Smooth muscle cell (in vitro differentiated cells): ENCODE data around the gene MLKL. TPM values are rescaled to one million over a fixed set of nuclear protein-coding genes. Genes with fewer than 3 reads are reported as not detected.
"Not testable (repeated sequence)": the region's sequence is repeated elsewhere in the genome, so short reads cannot be mapped to it uniquely, and the experiment has no call there.

Experiments
- DNase-seq: peaks from one replicate; lab custom pipeline; 2025; ENCODE audit not compliant: unreplicated experiment; lab: John Stamatoyannopoulos, UW
- H2AFZ ChIP-seq: fragments of 200-600 bp; sonication (generic); 2 replicates; pipeline ENCODE4 v1.6.0; 2016; ENCODE audit warnings: antibody characterized with exemption, low read depth, mild to moderate bottlenecking
- H3F3A ChIP-seq: fragments of 200-600 bp; sonication (generic); 2 replicates; pipeline ENCODE4 v1.6.0; 2017; ENCODE audit warnings: antibody characterized with exemption, low read depth
- H3K27ac ChIP-seq: fragments of 200-600 bp; sonication (generic); 2 replicates; pipeline ENCODE4 v1.5.1; 2016; ENCODE audit warnings: low read depth, mild to moderate bottlenecking
- H3K27me3 ChIP-seq: fragments of 200-600 bp; sonication (generic); 2 replicates; pipeline ENCODE4 v1.6.1; 2016; ENCODE audit warnings: low read depth, mild to moderate bottlenecking
- H3K36me3 ChIP-seq: fragments of 200-600 bp; sonication (generic); 2 replicates; pipeline ENCODE4 v1.5.1; 2016; ENCODE audit warnings: low read depth
- H3K4me1 ChIP-seq: fragments of 200-600 bp; sonication (generic); 2 replicates; pipeline ENCODE4 v1.5.1; 2016; ENCODE audit warnings: low read depth
- H3K4me2 ChIP-seq: fragments of 200-600 bp; sonication (generic); 2 replicates; pipeline ENCODE4 v1.6.0; 2016; ENCODE audit warnings: mild to moderate bottlenecking
- H3K4me3 ChIP-seq: fragments of 200-600 bp; sonication (generic); 2 replicates; pipeline ENCODE4 v1.5.1; 2016; ENCODE audit warnings: mild to moderate bottlenecking
- H3K79me2 ChIP-seq: fragments of 200-600 bp; sonication (generic); 2 replicates; pipeline ENCODE4 v1.6.0; 2016; ENCODE audit warnings: low read depth, mild to moderate bottlenecking
- H3K9ac ChIP-seq: fragments of 200-600 bp; sonication (generic); 2 replicates; pipeline ENCODE4 v1.6.0; 2016; ENCODE audit warnings: low read depth
- H3K9me3 ChIP-seq: fragments of 200-600 bp; sonication (generic); replicated peaks from 2 replicates; pipeline ENCODE4 v1.5.1; 2016; ENCODE audit warnings: low read depth
- H4K20me1 ChIP-seq: fragments of 200-600 bp; sonication (generic); 2 replicates; pipeline ENCODE4 v1.6.0; 2016; ENCODE audit warnings: low read depth
- WGBS: methylation state at CpG from one replicate; pipeline ENCODE4 v1.1.7; 2016; ENCODE audit warnings: low lambda C conversion rate; 5-methylcytosine and 5-hydroxymethylcytosine counted together
- polyA plus RNA-seq: library from polyadenylated mRNA; unstranded; fragments of >200 nt; fragmentation: Nextera tagmentation; extraction: Ambion mirVana; gene quantifications from 2 replicates; pipeline ENCODE4 v1.2.1, GENCODE V29; 2016
- total RNA-seq: library from RNA; depleted of rRNA; stranded (reverse); fragments of >200 nt; gene quantifications from 2 replicates; pipeline ENCODE4 v1.2.3, GENCODE V29; 2014
- TF ChIP-seq, protein P1 (sequence below): fragments of 200-600 bp; sonication (generic); IDR thresholded peaks from 2 replicates; pipeline ENCODE4 v1.5.1; 2017; ENCODE audit warnings: borderline replicate concordance, mild to moderate bottlenecking, antibody characterized with exemption; ENCODE audit not compliant: insufficient read depth, poor library complexity, severe bottlenecking

MLKL gene
- total and polyA plus RNA-seq, 2 experiments from 2014 or later: 4.3 to 4.6 TPM

DNA sequence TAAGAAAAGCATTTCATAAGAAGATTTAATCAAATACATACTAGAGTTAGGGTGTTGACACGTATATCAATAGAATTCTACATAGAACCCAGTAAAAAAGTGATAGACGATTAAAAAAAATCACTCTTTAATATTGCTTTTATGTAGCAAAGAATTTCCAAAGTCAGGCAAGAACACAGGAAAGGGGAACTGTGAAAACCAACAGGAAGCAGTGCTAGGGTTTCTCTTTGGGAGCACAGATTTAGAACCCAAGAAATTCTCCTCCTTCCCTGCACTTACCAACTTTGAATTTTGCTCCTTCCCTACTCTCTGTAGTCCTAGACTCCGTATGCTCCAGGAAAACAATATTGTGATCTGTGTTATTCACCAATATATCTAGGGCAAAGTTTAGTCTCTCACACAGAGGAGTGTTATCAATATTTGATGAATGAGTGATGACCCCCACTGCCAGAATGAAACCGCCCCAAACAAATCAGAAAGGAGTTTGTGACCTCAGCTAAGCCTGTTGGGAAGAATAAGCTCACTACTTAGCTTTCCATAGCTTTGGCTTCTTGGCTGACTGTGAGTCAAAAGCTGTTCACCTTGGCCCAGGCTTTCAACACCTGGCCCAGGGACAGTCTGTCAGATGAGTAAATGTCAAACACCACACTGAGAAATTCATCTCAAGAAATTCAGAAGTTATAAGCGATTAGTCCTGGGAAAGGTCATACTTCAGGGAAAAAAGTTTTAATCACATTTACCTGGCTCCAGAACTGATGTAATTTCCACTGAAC is 42.6 kb downstream of the MLKL start:
- Histone ChIP-seq H3K9ac (no peak overlapping the region), H4K20me1 (peaks cover 89% of the 10 kb centered on the region), H3K79me2 (peaks cover 50% of the 10 kb centered on the region), H3F3A (peaks cover 18% of the 10 kb centered on the region), H3K36me3 (peaks cover 21% of the 10 kb centered on the region), H2AFZ (no peak overlapping the region), H3K27me3 (no peaks in the 10 kb centered on the region), H3K27ac (no peak overlapping the region), H3K4me1 (peaks cover 12% of the 10 kb centered on the region), H3K4me3 (no peak overlapping the region), H3K4me2 (no peak overlapping the region), H3K9me3 (no peaks in the 10 kb centered on the region)
- 77% methylated on average over 5 of the region's 5 CpGs for WGBS
- DNase-seq: no peak
- TF ChIP-seq, protein P1, sequence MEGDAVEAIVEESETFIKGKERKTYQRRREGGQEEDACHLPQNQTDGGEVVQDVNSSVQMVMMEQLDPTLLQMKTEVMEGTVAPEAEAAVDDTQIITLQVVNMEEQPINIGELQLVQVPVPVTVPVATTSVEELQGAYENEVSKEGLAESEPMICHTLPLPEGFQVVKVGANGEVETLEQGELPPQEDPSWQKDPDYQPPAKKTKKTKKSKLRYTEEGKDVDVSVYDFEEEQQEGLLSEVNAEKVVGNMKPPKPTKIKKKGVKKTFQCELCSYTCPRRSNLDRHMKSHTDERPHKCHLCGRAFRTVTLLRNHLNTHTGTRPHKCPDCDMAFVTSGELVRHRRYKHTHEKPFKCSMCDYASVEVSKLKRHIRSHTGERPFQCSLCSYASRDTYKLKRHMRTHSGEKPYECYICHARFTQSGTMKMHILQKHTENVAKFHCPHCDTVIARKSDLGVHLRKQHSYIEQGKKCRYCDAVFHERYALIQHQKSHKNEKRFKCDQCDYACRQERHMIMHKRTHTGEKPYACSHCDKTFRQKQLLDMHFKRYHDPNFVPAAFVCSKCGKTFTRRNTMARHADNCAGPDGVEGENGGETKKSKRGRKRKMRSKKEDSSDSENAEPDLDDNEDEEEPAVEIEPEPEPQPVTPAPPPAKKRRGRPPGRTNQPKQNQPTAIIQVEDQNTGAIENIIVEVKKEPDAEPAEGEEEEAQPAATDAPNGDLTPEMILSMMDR: no peak

DNA sequence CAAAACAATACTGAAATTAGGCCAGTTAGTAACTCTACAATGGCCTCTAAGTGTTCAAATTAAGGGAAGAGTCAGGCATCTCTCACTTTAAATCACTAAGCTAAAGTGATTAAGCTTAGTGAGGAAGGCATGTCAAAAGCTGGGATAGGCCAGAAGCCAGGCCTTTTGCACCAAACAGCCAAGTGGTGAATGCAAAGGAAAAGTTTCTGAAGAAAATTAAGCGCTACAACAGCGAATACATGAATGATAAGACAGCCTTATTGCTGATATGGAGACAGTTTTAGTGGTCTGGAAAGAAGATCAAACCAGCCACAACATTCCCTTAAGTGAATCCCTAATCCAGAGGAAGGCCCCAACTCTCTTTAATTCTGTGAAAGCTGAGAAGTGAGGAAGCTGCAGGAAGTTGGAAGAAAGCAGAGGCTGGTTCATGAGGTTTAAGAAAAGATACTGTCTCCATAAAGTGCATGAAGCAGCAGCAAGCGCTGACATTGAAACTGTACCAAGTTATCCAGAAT is 46.1 kb downstream of the MLKL start:
- Histone ChIP-seq H3K4me2 (peak overlapping the region; percentile 53), H3K27me3 (no peaks in the 10 kb centered on the region), H3K4me3 (no peak overlapping the region), H3K36me3 (peaks cover 12% of the 10 kb centered on the region), H3F3A (peaks cover 20% of the 10 kb centered on the region), H3K27ac (peak overlapping the region; percentile 48), H2AFZ (no peak overlapping the region), H3K79me2 (peaks cover 41% of the 10 kb centered on the region), H3K9me3 (no peaks in the 10 kb centered on the region), H4K20me1 (peaks cover 84% of the 10 kb centered on the region), H3K4me1 (peaks cover 12% of the 10 kb centered on the region), H3K9ac (no peak overlapping the region)
- DNase-seq: no peak
- TF ChIP-seq, protein P1: no peak
- WGBS: 22% methylated on average over 3 of the region's 3 CpGs

DNA sequence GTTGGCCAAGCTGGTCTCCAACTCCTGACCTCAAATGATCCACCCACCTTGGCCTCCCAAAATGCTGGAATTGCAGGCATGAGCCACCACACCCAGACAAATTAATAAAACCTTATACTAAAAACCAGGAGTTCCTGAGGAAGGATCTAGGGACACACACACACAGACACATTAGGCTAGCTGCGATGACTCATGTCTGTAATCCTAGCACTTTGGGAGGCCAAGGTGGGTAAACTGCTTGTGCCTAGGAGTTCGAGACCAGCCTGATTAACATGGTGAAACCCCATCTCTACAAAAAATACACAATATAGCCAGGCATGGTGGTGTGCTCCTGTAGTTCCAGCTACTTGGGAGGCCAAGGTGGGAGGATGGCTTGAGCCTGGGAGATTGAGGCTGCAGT is 47.8 kb downstream of the MLKL start:
- not testable (repeated sequence) for DNase-seq, H3K4me3 ChIP-seq, H3K27ac ChIP-seq, H3K27me3 ChIP-seq, H3K9ac ChIP-seq, H3K4me2 ChIP-seq, H2AFZ ChIP-seq, H3K36me3 ChIP-seq, H3K9me3 ChIP-seq
- H3K4me1 ChIP-seq: peaks cover 12% of the 10 kb centered on the region
- 81% methylated on average over 2 of the region's 2 CpGs for WGBS
- peaks cover 20% of the 10 kb centered on the region for H3F3A ChIP-seq
- H3K79me2 ChIP-seq: peaks cover 27% of the 10 kb centered on the region
- H4K20me1 ChIP-seq: peaks cover 69% of the 10 kb centered on the region

DNA sequence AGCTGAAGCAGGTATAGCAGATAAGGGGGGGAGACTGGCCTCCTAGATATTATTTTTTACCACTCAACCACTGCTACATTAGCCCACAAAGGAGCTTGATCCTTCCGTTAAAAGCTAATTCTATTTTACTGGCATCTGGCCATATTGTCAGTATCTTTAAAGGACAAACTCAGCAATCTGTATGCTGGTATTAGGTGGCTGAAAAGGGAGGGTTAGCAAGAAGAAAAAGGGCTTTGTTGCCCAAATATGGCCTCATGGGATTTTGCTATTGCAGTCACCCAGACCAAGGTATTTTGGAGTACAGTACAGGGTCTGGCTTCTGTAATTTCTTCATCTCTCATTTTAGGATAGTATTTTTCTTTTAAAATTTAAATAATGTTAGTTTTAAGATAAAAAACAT is 48.4 kb downstream of the MLKL start:
- Histone ChIP-seq H3K27me3 (no peaks in the 10 kb centered on the region), H3K4me3 (no peak overlapping the region), H3K36me3 (peaks cover 8% of the 10 kb centered on the region)

More for the DNA sequence above, 48.4 kb downstream of the MLKL start:
- TF ChIP-seq, protein P1: no peak
- DNase-seq: no peak
- H3K79me2 ChIP-seq: peaks cover 27% of the 10 kb centered on the region
- peaks cover 63% of the 10 kb centered on the region for H4K20me1 ChIP-seq
- H2AFZ ChIP-seq: no peak overlapping the region
- H3F3A ChIP-seq: peaks cover 20% of the 10 kb centered on the region
- no peak overlapping the region for H3K27ac ChIP-seq
- H3K9me3 ChIP-seq: no peaks in the 10 kb centered on the region
- no peak overlapping the region for H3K4me2 ChIP-seq
- H3K9ac ChIP-seq: no peak overlapping the region
- WGBS: 29% methylated on average over 1 of the region's 1 CpG
- H3K4me1 ChIP-seq: peaks cover 12% of the 10 kb centered on the region
